ENCODE measurements around the gene ARHGAP45.

The ARHGAP45 gene

DNA sequence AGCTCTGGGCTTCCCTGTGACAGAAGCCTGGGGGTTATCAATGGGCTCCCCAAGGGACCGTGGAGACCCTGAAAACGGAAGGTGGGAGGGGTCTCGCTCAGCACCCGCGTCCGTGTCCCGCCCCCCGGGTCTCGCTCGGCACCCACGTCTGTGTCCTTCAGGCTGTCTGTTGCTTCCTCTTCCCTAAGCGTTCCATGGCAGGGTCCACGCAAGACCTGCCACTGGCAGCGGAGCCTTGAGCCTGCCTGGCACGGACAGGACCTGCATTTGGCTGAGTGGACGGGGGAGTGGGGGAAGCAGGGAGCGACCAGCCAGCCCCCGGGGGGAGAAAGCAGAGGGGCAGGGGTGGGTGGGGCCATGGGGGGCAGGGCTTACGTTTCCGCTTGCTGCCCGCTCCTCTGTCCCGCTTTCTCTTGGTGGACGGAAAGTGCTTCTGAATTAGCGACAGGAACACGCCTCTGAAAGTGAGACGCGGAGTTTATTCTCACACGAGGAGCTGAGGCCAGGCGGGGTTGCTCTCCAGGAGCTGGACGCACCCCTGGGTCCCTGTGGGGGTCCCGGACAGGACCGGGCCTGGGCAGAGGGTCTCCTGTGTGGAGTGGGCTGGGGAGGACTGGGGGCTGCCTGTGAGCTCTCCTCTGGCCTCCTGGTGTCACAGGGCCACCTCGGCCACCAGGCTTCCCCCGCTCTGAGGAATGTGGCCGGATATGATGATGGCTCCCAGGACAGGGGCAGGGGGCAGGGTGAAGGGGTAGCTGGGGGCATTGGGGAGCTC is 48.9 kb downstream of the ARHGAP45 start:
- Histone ChIP-seq H2AFZ (ENCODE audit: low read depth, low read length) (no peak overlapping the region), H3K4me3 (ENCODE audit: low read length) (no peak overlapping the region), H3K36me3 (replicated peaks; ENCODE audit: low read depth, low read length) (peaks cover 50% of the 10 kb centered on the region), H3K79me2 (ENCODE audit: low read length) (no peaks in the 10 kb centered on the region), H3K9ac (ENCODE audit: low read length) (no peak overlapping the region), H3K27ac (ENCODE audit: low read length) (no peak overlapping the region), H3K9me3 (ENCODE audit: insufficient read depth, low read length) (no peaks in the 10 kb centered on the region), H3K27me3 (ENCODE audit: low read depth, low read length) (no peaks in the 10 kb centered on the region), H4K20me1 (ENCODE audit: insufficient read depth, low read length) (no peaks in the 10 kb centered on the region), H3K4me2 (ENCODE audit: low read length) (no peak overlapping the region), H3K4me1 (ENCODE audit: low read length) (peaks cover 4% of the 10 kb centered on the region; the same call in 1 of the 2 replicates)
- TF ChIP-seq, protein P1, sequence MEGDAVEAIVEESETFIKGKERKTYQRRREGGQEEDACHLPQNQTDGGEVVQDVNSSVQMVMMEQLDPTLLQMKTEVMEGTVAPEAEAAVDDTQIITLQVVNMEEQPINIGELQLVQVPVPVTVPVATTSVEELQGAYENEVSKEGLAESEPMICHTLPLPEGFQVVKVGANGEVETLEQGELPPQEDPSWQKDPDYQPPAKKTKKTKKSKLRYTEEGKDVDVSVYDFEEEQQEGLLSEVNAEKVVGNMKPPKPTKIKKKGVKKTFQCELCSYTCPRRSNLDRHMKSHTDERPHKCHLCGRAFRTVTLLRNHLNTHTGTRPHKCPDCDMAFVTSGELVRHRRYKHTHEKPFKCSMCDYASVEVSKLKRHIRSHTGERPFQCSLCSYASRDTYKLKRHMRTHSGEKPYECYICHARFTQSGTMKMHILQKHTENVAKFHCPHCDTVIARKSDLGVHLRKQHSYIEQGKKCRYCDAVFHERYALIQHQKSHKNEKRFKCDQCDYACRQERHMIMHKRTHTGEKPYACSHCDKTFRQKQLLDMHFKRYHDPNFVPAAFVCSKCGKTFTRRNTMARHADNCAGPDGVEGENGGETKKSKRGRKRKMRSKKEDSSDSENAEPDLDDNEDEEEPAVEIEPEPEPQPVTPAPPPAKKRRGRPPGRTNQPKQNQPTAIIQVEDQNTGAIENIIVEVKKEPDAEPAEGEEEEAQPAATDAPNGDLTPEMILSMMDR (IDR thresholded peaks at IDR 0.05; ENCODE audit: low read depth, low read length) = no peak
- no peak for TF ChIP-seq EZH2phosphoT487 (IDR thresholded peaks at IDR 0.05; ENCODE audit: low read depth)

DNA sequence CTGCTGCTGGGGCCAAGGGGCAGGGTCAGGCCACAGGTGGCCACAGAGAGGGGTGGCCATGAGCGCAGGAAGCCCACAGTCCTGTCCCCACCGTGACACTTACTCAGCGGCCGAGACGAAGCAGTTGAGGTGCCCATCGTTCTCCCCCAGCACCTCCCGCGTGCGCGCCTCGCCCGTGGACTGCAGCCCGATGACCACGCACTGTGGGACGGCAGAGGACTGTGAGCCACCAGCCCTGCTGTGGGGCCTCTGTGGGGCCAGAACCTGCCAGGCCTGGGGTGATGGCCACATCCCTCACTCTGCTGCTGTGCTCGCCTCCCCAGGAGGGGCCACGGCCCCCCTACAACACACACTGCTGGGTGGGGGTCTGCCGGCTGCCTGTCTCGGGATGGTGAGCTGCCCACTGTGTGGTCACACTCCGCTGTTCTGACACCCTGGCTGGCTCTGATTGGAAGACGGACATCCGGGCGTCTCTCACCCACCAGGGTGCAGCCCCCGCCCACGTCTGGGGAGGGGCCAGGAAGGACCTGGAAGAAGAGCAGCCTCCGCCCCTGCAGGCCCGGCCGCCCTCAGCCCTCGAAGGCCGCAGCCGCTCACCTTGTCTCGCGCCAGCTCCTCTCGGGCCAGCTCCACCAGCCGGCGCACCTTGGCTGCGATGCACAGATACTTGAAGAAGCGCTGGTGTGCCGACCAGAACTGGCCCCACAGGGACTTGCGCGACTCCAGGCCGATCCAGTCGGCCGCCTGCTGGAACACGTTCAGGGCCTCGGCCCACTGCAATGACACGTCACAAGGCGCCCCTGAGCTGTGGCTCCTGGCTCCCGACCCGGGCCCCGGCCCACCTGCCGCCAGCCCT is 50.0 kb downstream of the ARHGAP45 start:
- H3K4me3 ChIP-seq (ENCODE audit: low read length) = no peak overlapping the region
- no peak for TF ChIP-seq EZH2phosphoT487 (IDR thresholded peaks at IDR 0.05; ENCODE audit: low read depth)
- TF ChIP-seq, protein P1 (IDR thresholded peaks at IDR 0.05; ENCODE audit: low read depth, low read length) = no peak
- H3K4me1 ChIP-seq (ENCODE audit: low read length) = peaks cover 4% of the 10 kb centered on the region; the same call in 1 of the 2 replicates
- no peak overlapping the region for H3K27ac ChIP-seq (ENCODE audit: low read length)
- H3K9me3 ChIP-seq (ENCODE audit: insufficient read depth, low read length) = no peaks in the 10 kb centered on the region
- H3K36me3 ChIP-seq (replicated peaks; ENCODE audit: low read depth, low read length) = peaks cover 58% of the 10 kb centered on the region
- H3K4me2 ChIP-seq (ENCODE audit: low read length) = no peak overlapping the region
- H3K27me3 ChIP-seq (ENCODE audit: low read depth, low read length) = no peaks in the 10 kb centered on the region
- H4K20me1 ChIP-seq (ENCODE audit: insufficient read depth, low read length) = no peaks in the 10 kb centered on the region
- no peaks in the 10 kb centered on the region for H3K79me2 ChIP-seq (ENCODE audit: low read length)
- no peak overlapping the region for H3K9ac ChIP-seq (ENCODE audit: low read length)
- no peak overlapping the region for H2AFZ ChIP-seq (ENCODE audit: low read depth, low read length)

DNA sequence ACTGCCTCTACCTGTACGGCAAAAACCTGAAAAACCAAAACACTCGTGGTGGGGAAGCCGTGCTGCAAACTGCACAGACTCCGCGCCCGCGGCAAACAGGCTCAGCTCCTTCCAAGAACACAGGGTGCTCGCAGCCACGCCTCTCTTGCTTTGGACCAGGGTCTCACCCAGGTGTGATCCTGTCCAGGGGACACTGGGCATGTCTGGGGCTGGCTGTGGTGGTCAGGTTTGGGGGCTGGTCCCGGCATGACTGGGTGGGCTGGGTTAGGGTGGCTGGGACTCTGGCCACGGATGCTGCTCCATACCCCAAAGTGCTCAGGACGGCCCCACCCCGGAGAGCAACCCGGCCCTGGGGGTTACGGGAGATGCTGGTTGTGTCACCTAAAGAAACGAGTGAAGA is 50.7 kb downstream of the ARHGAP45 start:
- Histone ChIP-seq H3K4me3 (ENCODE audit: low read length) (no peak overlapping the region), H3K79me2 (ENCODE audit: low read length) (no peaks in the 10 kb centered on the region), H3K9me3 (ENCODE audit: insufficient read depth, low read length) (no peaks in the 10 kb centered on the region), H3K36me3 (replicated peaks; ENCODE audit: low read depth, low read length) (peaks cover 60% of the 10 kb centered on the region), H3K4me2 (ENCODE audit: low read length) (no peak overlapping the region), H3K4me1 (ENCODE audit: low read length) (peaks cover 4% of the 10 kb centered on the region; the same call in 1 of the 2 replicates), H2AFZ (ENCODE audit: low read depth, low read length) (no peak overlapping the region), H3K27me3 (ENCODE audit: low read depth, low read length) (no peaks in the 10 kb centered on the region), H4K20me1 (ENCODE audit: insufficient read depth, low read length) (0 out of 2 replicates have a peak, but pooled peaks cover under 1% of the 10 kb centered on the region), H3K9ac (ENCODE audit: low read length) (no peak overlapping the region), H3K27ac (ENCODE audit: low read length) (no peak overlapping the region)
- TF ChIP-seq, protein P1 (IDR thresholded peaks at IDR 0.05; ENCODE audit: low read depth, low read length) = no peak
- no peak for TF ChIP-seq EZH2phosphoT487 (IDR thresholded peaks at IDR 0.05; ENCODE audit: low read depth)

DNA sequence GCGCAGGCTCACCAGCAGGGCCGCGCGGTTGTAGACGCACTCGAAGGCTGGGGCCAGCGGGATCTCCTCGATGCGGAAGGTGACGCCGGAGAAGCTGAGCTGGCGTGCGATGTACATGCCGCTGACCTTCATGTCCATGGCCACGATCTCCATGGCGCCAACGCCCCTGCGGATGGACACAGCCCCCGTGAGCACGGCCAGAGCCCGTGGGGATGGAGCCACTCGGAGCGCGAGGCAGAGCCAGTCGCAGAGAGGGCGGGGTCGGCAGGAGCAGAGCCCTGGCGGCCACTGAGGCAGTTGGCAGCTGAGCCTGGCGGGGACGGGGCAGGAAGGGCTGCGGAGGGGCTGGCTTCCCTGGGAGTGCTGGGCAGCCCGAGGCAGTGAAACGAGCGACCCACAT is 52.0 kb downstream of the ARHGAP45 start:
- H3K9ac ChIP-seq (ENCODE audit: low read length) = no peak overlapping the region
- peaks cover 68% of the 10 kb centered on the region for H3K36me3 ChIP-seq (replicated peaks; ENCODE audit: low read depth, low read length)
- no peaks in the 10 kb centered on the region for H3K4me1 ChIP-seq (ENCODE audit: low read length)
- no peak overlapping the region for H3K27ac ChIP-seq (ENCODE audit: low read length)
- no peak overlapping the region for H3K4me2 ChIP-seq (ENCODE audit: low read length)
- no peaks in the 10 kb centered on the region for H3K79me2 ChIP-seq (ENCODE audit: low read length)
- TF ChIP-seq, protein P1 (IDR thresholded peaks at IDR 0.05; ENCODE audit: low read depth, low read length) = no peak
- TF ChIP-seq EZH2phosphoT487 (IDR thresholded peaks at IDR 0.05; ENCODE audit: low read depth) = no peak
- no peaks in the 10 kb centered on the region for H3K9me3 ChIP-seq (ENCODE audit: insufficient read depth, low read length)
- no peaks in the 10 kb centered on the region for H3K27me3 ChIP-seq (ENCODE audit: low read depth, low read length)
- no peak overlapping the region for H2AFZ ChIP-seq (ENCODE audit: low read depth, low read length)
- H4K20me1 ChIP-seq (ENCODE audit: insufficient read depth, low read length) = 0 out of 2 replicates have a peak, but pooled peaks cover 7% of the 10 kb centered on the region
- H3K4me3 ChIP-seq (ENCODE audit: low read length) = no peak overlapping the region
